GM12891 (cell line): ENCODE results near the gene SPATA6L. TPM values are rescaled to one million over a fixed set of nuclear protein-coding genes. Genes with fewer than 3 reads are reported as not detected.

ENCODE experiments used
- DNase-seq: peaks from one replicate; pipeline ENCODE4 v3.0.0; 2011; ENCODE audit warnings: low spot score; ENCODE audit not compliant: insufficient read length
- FAIRE-seq: peaks from 2 replicates; lab custom pipeline; 2011; peaks lifted over from hg19 to GRCh38; lab: Jason Lieb, UNC
- PAX5 ChIP-seq: IDR thresholded peaks from 2 replicates; pipeline ENCODE4 v1.6.1; 2011; ENCODE audit warnings: low read length, moderate library complexity, mild to moderate bottlenecking; ENCODE audit not compliant: insufficient read depth, severe bottlenecking
- POLR2A ChIP-seq: IDR thresholded peaks from 2 replicates; pipeline ENCODE4 v1.6.1; 2011; ENCODE audit warnings: low read depth, low read length, control low read depth
- POLR2AphosphoS5 ChIP-seq: IDR thresholded peaks from 2 replicates; pipeline ENCODE4 v1.6.1; 2011; ENCODE audit warnings: low read depth, low read length, control low read depth
- POU2F2 ChIP-seq: IDR thresholded peaks from 2 replicates; pipeline ENCODE4 v1.6.1; 2011; ENCODE audit warnings: low read depth, mild to moderate bottlenecking, control low read depth, low read length, moderate library complexity
- SPI1 ChIP-seq: IDR thresholded peaks from 2 replicates; pipeline ENCODE4 v1.6.1; 2011; ENCODE audit warnings: low read depth, low read length, control low read depth
- TAF1 ChIP-seq: IDR thresholded peaks from 2 replicates; pipeline ENCODE4 v1.6.1; 2011; ENCODE audit warnings: low read depth, low read length, control low read depth
- polyA plus RNA-seq: library from polyadenylated mRNA; unstranded; fragments of >200 nt; gene quantifications from one replicate; pipeline ENCODE4 v1.2.1, GENCODE V29; 2012; ENCODE audit warnings: low read depth, missing spikeins, inconsistent platforms; ENCODE audit not compliant: missing spikeins

Gene SPATA6L
- 0.90 TPM for polyA plus RNA-seq

GRCh38 chr9:4666042-4666699 lies at the start of gene SPATA6L:
Gene SPATA6L (minus strand): TSS chr9:4666480. CDS start chr9:4666250, 230 bp downstream.
- FAIRE-seq = peak; percentile 88

GRCh38 chr9:4714266-4715016 lies 48.2 kb upstream of the SPATA6L start:
- TF ChIP-seq SPI1 = no peak
- TF ChIP-seq TAF1 = no peak
- no peak for TF ChIP-seq POU2F2
- TF ChIP-seq POLR2AphosphoS5 = no peak
- no peak for TF ChIP-seq POLR2A
- no peak for TF ChIP-seq PAX5
- FAIRE-seq = no peak
- no peak for DNase-seq

More at GRCh38 chr9:4666042-4666699, at the start of gene SPATA6L:
- no peak for DNase-seq
- TF ChIP-seq POLR2A (peak; percentile 46; the same call in 1 of the 2 replicates), POU2F2 (no peak), POLR2AphosphoS5 (no peak), SPI1 (no peak), PAX5 (no peak), TAF1 (no peak)

GRCh38 chr9:4713849-4714248 lies 47.6 kb upstream of the SPATA6L start:
- FAIRE-seq (peak; percentile 100), DNase-seq (no peak)
- TF ChIP-seq TAF1 (no peak), POLR2A (no peak), PAX5 (no peak), POLR2AphosphoS5 (no peak), POU2F2 (no peak), SPI1 (no peak)

- no peak for TF ChIP-seq POLR2AphosphoS5
- no peak for TF ChIP-seq SPI1
- no peak for TF ChIP-seq POLR2A
- no peak for TF ChIP-seq POU2F2
- TF ChIP-seq TAF1 = no peak
- no peak for TF ChIP-seq PAX5
- no peak for DNase-seq
- FAIRE-seq = no peak
Observed at GRCh38 chr9:4709380-4709779, 43.1 kb upstream of the SPATA6L start.

GRCh38 chr9:4706971-4707622 lies 40.8 kb upstream of the SPATA6L start:
- DNase-seq = no peak
- no peak for TF ChIP-seq POLR2AphosphoS5
- TF ChIP-seq SPI1 = peak; percentile 47; the same call in 1 of the 2 replicates
- FAIRE-seq = no peak

GRCh38 chr9:4706021-4706420 lies 39.7 kb upstream of the SPATA6L start:
- no peak for DNase-seq
- FAIRE-seq = no peak

GRCh38 chr9:4704129-4704528 lies 37.8 kb upstream of the SPATA6L start:
- TF ChIP-seq POLR2AphosphoS5 (no peak), POU2F2 (no peak)
- FAIRE-seq = no peak
- no peak for DNase-seq

More at GRCh38 chr9:4706021-4706420, 39.7 kb upstream of the SPATA6L start:
- no peak for TF ChIP-seq POU2F2
- TF ChIP-seq SPI1 = no peak
- TF ChIP-seq PAX5 = no peak
- TF ChIP-seq TAF1 = no peak
- no peak for TF ChIP-seq POLR2A
- no peak for TF ChIP-seq POLR2AphosphoS5

- no peak for TF ChIP-seq POLR2AphosphoS5
- no peak for TF ChIP-seq TAF1
- TF ChIP-seq POU2F2 = no peak
- no peak for TF ChIP-seq PAX5
- TF ChIP-seq POLR2A = no peak
- no peak for TF ChIP-seq SPI1
- no peak for FAIRE-seq
- DNase-seq = no peak
Observed at GRCh38 chr9:4701526-4701925, 35.2 kb upstream of the SPATA6L start.

GRCh38 chr9:4700932-4701331 lies 34.7 kb upstream of the SPATA6L start:
- DNase-seq (no peak), FAIRE-seq (no peak)
- TF ChIP-seq POLR2A = no peak
- no peak for TF ChIP-seq TAF1
- TF ChIP-seq PAX5 = no peak
- TF ChIP-seq SPI1 = no peak
- TF ChIP-seq POU2F2 = no peak
- no peak for TF ChIP-seq POLR2AphosphoS5
